HG02588 (cell line): ENCODE results near the gene IRF1.

Source experiments
- ATAC-seq: cut with Tn5 transposase; IDR thresholded peaks from one replicate; pipeline ENCODE4 v1.9.1; 2021; ENCODE audit warnings: mild to moderate bottlenecking, moderate library complexity; ENCODE audit not compliant: unreplicated experiment

IRF1 gene

DNA sequence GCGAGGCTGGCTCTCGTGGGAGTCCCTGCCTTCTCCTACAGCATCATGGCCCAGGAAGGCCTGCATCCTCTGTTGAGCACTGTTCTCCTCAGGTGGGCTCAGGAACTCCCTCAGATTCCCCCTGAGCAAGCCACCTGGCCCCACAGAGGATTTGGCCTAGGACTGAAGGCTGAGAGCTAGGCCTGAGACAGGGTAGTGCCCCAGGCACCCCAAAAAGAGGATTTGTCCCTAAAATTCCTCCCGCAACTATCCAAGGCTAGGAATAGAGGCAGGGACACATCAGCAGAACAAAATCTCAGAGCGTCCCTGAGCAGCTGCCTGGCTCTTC is 11.0 kb upstream of the IRF1 start:
- no peak for ATAC-seq

DNA sequence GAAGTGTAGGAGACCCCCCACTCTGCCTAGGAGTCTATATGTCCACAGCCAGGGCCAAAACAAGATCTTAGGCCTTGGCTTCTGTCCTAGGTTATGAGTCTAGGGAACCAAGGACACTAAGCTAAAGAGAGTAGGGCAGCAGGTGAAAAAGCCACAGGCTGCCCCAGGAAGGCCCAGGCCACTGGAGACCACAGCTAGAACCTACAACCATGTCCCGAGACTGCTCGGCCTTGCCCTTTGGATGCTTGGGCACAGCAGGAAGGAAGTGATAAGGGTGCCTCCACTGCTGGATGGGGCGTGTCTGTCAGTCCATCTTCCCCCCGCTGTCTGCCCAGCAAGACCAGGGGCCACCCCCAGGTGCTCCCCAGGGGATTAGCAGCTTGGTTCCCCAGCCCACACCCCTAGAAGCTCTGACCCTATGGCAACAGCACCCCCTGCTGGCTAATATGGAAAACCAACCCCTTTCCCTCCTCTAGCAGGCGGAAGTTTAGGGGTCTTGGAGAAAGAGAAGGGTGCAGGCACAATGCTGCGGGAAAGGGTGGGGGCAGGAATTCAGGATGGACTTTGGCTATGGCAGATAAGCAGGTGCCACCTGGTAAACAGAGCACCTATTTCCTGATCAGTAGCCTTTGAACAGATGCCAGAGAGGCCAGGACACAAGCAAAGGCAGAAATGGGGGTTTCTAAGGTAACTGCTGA is 10.5 kb upstream of the IRF1 start:
- ATAC-seq: peak; percentile 39

DNA sequence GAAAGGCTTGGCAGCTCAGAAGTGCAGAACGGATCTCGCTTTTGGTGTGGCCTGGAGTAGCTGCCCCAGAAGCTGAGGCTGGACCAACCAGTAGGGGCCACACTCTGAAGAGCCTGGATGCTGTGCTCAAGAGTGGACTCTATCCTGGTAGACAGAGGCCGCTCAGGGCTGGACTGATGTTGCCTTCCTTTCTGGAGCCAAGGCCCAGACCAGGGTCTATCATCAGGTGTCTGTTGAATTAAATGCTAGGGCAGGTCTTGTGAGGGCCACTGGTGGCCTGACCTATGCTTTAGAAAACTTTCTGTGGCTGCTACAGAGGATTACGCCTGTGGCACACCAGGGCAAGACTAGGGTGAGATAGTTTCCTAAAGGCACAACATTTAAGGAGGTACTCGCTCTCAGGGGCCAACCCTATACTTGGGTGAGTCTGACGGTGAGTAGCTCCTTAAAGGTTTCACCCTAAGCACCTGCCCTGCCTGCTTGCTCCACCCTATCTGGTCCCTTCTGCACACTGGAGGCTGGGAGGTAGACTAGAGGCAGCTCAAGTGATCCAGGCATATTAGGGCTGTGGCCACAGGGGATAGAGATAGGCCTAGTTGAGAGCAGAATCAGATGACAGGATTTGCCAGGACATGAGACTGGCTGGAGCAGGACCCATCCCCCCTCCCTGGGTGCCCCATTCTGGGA is 9.8 kb upstream of the IRF1 start:
- no peak for ATAC-seq

- ATAC-seq: no peak
Measured at GRCh38 chr5:132499440-132500243, 9.1 kb upstream of the IRF1 start.

DNA sequence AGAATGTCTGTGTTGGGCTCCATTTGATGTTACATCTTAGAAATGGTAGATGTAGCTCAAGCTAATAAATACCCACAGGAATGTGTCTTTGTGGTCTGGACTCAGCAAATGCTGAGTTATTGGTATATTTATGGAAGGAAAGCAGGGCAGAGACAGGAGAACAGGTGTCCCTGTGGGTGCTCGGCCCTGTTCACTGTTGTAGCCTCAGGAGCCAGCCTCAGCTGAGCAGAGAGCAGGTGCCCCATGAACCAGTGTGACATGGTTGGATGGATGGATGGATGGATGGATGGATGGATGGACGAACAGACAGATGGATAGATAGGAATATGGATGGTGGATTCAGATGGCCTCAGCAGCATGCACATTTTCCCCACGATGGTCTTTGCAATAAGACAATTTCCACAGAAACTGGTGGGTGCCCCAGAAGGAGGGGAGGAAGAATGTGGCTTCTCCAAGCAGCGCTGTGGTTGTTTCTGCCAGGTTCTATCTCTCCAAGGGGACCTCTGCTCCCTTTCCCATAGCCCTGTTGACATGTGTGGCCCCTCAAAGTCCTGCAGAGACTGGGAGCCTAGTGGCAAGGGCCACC is 8.2 kb upstream of the IRF1 start:
- no peak for ATAC-seq

- no peak for ATAC-seq
Measured at GRCh38 chr5:132498152-132498551, 7.6 kb upstream of the IRF1 start.

- ATAC-seq: no peak
Measured at GRCh38 chr5:132497488-132497997, 7.0 kb upstream of the IRF1 start.

DNA sequence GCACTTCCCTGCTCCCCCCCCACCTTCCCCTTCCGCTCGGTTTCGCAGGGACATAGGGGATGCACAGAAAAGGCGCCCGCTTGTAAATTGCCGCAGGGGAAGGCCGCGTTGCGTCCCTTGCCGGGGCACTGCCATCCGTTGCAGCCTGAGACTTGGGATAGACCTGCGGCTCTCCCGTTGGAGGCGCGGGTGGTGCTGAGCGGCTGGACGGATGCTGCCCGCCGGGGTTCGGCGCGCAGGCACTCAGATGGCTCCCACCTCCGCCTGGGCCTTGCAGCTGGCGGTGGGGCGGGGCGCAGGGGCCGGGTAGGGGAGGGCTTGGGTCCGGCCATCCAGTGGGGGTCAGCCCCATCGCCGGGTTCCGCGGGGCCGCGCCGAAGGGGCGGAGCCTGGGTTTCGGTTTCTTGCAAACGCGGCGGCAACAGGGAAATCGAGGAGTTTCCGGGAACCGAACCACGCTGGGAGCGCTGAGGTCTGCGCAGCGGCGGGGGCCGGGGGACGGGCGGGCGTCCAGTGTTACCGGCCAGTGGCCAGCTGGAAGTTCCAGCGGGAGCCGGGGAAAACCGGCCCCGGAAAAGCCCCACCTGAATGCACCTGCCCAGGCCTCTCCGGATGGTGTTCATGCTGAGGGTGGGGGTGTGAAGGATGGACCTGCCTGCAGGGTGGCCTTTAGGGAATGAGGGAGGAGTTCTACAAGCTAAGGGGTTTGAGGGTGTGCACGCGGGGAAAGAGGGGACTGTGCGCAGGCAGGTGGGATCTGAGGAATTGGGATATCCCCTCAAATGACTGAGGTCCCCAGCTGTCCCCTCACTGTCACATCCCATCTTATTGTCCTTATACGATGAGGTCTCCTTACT is 6.3 kb upstream of the IRF1 start:
- peak; percentile 48 for ATAC-seq

DNA sequence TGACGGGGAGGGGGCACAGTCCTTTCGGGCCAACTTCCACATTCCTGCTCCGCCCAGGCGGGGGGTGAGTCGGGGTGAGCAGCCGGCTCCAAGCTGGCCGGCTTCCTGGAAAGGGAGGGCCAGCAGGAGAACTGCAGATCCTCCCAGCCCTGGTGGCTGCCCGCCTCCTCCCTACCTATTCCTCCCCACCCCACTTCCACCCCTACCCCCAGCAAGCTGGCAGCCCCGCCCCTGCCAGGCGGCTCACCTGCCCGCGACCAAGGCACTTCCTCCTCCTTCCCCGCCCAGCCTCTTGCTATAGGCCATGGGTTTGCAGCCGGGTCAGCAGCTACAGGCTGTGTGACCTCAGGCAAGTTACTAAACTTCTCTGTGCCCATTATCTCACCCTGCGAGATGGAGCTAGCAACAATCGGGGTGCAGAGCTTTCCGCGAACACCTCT is 5.6 kb upstream of the IRF1 start:
- ATAC-seq: peak; percentile 46

DNA sequence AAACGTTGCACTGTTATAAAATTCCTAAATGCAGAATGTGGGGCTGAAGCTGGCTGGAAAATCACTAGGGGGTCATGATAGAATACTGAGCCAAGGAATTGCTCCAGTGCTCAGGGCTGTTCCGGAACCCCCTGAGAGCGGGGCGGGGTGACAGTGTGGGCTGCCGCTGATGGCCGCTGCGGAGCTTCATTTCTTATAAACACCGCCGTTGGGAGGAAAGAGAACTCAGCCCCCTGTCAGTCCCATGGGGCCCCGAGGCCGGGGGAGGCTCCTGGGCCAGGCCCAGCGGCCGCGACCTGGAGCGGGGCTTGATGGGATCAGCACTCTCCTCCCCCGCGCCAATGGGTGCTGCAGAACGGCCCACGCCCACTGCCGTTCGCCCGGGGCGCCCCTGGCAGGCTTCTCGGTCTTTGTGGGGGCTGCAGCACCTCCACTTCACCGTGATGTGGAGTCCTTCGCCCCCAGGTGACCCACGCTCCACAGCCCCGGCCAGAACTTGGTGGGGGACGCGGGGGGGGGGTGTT is 5.2 kb upstream of the IRF1 start:
- peak; percentile 31 for ATAC-seq

DNA sequence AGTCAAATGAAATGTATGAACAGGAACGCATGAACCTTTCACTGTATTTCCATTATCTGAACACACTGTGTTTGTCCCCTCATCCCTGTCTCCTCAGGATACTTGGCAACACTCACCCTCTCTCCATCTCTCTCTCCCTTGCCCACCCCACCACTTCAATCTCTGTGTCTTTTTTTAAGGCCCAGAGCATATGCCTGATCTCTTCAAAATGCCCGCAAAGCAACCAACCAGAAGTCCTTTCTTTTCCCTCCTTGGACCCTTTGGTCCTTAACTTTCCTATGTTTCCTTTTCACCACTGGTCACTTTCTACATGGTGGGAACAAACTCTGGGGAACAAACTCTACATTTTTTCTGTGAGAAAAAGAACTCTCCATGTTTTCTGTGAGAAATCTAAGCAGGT is 3.2 kb upstream of the IRF1 start:
- no peak for ATAC-seq

DNA sequence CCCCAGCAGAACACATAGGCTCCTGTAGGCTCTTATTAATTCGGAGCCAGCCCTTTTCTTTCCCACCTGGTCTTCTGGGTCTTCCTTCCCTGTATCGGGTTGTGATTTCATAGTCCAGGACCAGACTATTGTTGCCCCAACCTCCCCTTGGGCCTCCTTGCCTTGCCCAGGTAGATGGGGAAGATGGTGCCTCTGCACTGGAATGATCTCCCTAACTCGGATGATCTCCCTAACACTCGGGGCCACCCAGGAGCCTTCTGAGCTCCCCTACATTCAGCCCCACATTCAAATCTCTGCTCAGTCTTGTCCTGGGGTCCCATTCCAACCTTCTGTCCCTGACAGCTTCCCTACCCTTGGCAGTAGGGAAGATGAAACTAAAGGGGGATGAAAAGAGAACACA is 2.7 kb upstream of the IRF1 start:
- no peak for ATAC-seq

DNA sequence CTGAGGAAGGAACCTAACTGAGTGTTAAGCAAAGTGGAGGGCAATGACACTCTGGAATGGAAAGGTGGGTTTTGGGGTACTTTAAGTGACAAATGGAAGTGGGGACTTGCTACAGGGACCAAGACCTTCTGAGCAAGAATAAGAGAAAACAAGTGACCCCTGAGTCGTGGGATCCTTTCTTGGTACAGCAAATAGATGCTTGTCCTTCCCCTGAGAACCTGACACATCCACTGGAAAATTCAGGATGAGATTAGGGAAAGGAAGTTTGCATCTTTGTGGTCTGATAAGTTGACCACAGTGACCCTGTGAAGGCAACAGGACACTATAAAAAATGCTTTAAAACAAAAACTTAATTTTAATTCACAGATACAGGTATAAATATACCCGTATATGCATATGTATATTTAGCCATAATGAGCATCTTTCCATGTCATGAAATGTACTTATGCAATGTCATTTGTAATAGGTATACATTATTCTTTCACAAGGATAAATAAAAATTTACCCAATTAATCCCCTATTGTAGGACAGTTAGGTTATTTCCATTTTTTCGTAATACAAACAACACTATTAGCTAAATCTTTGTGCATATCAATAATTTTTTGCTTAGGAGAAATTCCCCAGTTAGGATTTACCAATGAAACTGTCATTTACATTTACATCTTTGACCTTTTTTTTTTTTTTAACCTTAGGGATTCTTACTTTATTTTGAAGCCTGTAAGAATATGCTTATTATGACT is 2.0 kb upstream of the IRF1 start:
- no peak for ATAC-seq

GRCh38 chr5:132491368-132492364 is 1.1 kb upstream of the IRF1 start:
- peak; percentile 19 for ATAC-seq

DNA sequence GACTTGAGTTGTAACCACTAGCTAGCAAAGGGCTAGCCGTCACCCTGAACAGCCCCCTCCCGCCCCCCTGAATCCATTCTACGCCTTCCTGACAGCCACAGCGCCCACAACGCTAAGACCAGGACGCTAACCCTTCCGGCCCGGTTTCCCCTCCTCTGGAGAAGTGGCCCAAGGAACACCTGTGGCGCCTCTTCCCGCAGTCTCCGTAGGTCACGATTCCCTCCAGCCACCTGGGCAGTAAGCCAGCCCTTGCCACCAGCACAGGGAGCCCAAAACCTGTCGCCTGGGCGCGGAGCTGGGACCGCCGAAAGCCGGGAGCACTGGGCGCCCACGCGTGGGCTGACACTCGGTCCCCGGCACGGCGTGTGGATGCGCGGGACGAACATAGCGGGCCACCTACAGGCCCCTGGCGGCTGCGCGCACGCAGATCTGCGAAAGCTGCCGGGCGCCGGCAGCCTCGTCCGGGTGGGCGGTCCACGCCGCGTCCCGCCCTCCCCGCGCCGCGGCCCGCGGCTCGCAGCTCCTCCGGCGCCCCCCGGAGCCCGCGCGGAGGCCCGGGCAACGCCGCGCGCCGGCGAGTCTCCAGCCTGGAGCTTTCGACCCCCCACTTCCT is 596 bp downstream of the IRF1 start:
- peak; percentile 28 for ATAC-seq

- no peak for ATAC-seq
Measured at GRCh38 chr5:132489051-132489770, 1.4 kb downstream of the IRF1 start.

DNA sequence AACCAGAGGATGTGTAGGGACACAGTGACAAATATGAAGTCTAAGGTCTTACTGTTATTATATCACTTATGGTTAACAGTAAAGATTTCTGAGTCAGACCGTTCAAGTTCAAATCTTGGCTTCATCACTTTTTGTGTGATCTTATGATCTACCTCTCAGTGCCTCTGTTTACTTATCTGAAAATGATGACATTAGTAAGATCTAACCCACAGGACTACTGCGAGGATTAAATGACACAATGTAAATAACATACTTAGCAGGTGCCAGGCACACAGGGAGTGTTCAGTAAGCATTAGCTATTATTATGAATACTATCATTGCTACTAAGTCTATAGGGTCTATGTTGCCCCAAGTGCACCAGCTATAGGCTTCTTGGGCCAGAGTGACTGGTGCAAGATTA is 2.0 kb downstream of the IRF1 start:
- no peak for ATAC-seq
